MV-4-11 (cell line): Measurements from ENCODE around the gene C4orf36.

Source experiments
- DNase-seq: peaks from one replicate; lab custom pipeline; 2025; lab: John Stamatoyannopoulos, UW

Gene C4orf36

DNA sequence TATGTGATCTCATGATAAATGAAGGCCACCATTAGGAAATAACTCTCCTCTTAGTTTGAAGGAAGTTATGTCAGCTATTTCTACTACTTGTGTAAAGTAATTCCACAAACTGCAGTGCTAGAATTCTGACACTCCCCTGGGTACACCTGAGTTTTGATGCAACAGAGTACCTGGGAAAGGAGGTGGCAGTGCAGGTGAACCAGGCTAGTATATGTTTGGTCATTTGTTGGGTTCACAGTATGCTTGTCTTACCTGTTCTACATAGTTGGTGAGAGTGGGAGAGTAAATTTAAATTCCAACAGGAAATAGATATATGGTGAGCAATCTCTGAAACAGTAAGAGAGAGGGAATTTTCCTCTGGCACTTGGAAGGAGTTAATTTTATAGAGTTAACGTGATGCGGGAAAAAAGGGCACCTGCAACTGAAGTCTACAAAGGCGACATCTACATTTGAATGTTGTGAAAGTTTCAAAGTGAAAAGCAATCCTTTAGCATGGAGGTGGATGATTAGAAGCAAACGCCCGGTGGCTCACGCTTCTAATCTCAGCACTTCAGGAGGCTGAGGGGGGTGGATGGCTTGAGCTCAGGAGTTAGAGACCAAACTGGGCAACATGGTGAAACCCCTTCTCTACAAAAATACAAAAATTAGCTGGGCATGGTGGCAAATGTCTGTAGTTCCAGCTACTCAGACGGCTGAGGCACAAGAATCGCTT lies 34.7 kb downstream of the C4orf36 start:
- no peak for DNase-seq

DNA sequence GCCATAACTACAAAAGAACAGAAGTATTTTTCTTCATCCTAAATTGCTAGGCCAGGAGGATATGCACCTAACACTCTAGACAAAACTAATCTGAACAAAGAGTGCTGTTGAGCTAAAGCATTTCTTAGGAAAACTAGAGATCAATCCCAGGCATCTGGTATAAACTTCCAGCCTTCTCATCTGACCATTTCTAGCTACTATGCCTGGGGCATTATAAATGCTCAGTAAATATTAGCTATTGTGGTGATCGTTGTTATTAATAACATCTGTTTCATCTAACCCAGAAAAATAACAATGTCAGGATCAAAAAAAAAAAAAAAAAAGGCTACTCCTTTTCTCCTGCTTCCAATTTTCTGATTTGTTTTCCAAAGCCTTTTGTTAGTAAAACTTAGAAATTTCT lies 35.3 kb downstream of the C4orf36 start:
- no peak for DNase-seq

- no peak for DNase-seq
Measured at GRCh38 chr4:86855572-86855971, 36.6 kb downstream of the C4orf36 start.

DNA sequence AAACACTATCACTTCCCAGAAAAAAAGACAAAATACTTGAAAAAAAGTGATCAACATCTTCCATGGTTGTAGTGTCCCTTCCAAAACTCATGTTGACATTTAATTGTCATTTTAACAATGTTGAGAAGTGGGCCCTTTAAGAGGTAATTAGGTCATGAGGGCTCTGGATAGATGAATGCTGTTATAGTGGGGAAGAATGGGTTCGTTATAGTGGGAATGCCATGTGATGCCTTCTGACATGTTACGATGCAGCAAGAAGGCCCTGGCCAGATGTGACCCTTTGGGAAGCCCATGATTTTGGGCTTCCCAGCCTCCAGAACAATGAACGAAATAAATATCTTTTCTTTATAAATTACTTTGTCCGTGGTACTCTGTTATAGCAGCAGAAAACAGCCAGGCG lies 39.0 kb downstream of the C4orf36 start:
- DNase-seq, result no peak

GRCh38 chr4:86848732-86849619 lies 43.2 kb downstream of the C4orf36 start, which contains the start of gene SLC10A6:
TSS of gene SLC10A6 (minus strand) at chr4:86849384. CDS start at chr4:86849115, 269 bp downstream.
- no peak for DNase-seq

GRCh38 chr4:86848136-86848535 lies 44.1 kb downstream of the C4orf36 start:
- no peak for DNase-seq

GRCh38 chr4:86847571-86847970 lies 44.7 kb downstream of the C4orf36 start:
- no peak for DNase-seq

- DNase-seq, result no peak
Measured at GRCh38 chr4:86846921-86847320, 45.3 kb downstream of the C4orf36 start.

GRCh38 chr4:86845593-86845992 lies 46.6 kb downstream of the C4orf36 start:
- peak; percentile 26 for DNase-seq

DNA sequence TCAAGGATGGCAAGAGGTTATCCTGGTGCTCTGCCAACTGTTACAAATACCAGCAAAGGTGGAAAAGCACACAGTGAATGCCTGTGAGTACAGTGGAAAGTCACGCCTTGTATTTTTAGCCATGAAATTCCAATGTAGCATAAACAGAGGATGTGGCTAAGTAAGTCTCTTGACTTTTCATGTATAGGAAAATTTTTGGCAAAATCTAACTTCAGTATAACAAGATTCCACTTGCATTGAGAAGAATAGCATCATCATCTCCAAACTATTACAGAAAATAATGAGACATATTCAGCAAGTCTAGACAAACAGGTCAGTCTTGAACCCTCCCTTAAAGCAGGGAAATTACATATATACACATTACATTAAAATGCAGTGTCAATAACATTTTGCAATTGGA lies 50.9 kb downstream of the C4orf36 start:
- no peak for DNase-seq

DNA sequence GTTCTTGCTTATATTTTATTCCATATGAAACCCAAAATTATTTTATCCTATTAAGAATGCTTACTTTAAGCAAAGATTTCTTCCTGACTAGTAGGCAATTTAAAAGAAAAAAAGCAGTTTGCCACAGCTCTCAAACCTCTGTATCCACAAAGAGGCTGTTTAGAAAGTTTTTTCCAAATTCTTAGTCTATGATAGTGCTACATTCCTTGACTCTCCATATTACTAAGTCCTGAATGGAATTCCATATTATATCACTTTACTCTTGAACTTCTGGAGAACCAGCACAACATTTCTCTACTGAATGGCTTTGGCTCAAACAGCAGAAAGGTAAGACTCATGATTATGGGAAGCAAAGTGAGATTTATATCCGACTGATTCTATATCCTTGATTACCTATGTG lies 51.4 kb downstream of the C4orf36 start:
- DNase-seq, result no peak

DNA sequence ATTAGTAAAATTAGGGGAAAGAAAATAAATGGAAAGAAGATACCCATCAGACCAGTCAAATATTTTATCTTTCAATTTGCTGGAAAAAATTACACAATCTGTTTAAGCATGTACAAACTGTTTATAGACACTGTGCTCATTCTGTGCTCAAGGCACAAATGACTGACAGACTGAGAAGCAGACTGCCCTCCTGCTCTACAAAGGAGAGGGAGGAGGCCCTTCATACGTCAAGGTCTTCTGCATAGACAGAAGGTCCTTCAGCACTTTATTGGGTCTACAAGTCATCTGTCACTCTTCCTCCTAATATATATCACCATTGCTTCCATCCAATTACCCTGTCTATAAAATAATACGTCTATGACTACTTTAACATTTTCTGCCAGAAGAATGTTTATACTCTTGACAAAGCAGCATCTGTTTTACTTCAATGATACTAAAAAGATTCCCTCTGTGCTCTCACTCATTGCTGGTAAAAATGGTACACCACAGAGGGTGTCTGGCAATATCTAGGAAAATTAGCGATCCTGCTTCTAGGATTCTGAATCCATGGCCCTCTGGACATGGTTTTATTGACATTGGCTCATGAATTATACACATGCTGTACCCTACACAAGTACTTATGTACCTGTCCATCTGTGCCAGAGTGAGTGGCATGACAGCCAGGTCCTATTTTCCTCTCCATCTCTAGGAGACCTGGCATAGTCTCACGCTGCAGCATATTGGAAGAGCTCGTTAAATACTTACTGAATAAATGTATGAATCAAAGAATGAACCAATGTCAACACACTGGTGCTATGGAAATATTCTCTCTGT lies 54.3 kb downstream of the C4orf36 start:
- DNase-seq, result no peak

DNA sequence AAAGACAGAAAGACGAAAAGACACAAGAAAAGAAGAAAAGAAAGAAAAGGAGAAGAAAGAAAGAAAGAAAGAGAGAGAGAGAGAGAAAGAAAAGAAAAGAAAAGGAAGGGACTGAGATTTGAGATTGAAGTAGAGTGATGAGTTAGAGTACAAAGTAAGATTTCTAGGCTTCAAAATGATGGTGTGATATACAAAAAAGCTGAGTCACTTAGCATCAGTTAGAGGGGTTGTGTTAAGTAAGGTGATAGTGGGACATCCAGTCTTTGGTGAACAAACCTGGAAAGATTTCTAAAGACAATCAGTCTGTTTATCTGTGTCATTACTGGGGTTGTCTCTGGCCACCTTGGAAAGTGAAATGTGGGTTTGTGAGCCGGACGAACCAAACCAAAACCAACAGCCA lies 56.5 kb downstream of the C4orf36 start:
- no peak for DNase-seq

DNA sequence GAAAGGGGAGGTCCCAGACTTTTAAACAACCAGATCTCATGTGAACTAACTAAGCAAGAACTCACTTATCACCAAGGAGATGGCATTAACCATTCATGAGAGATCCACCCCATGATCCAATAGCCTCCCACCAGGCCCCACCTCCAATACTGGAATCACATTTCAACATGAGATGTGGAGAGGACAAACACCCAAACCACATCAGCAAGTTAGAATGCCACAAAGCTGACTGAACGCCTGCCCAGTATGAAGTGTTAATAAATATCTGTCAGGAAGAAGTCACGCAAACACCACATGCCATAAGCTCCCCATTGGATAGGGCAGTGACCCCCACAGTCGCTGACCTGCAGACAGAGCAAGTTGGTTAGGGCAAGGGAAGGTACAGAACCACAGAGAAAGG lies 57.3 kb downstream of the C4orf36 start:
- no peak for DNase-seq

GRCh38 chr4:86833615-86834014 lies 58.6 kb downstream of the C4orf36 start:
- DNase-seq, result no peak

- no peak for DNase-seq
Measured at GRCh38 chr4:86831262-86832130, 60.7 kb downstream of the C4orf36 start.
